RPMI7951 (cell line): ENCODE data around the gene BRD2. TPM values are rescaled to one million over a fixed set of nuclear protein-coding genes. Genes with fewer than 3 reads are reported as not detected.
"Not testable (repeated sequence)": the region's sequence is repeated elsewhere in the genome, so short reads cannot be mapped to it uniquely, and the experiment has no call there.

Experiments
- DNase-seq: peaks from one replicate; pipeline ENCODE4 v3.0.0-alpha.2; 2012; ENCODE audit warnings: low read depth
- total RNA-seq: library from RNA; depleted of rRNA; stranded (reverse); fragments of >200 nt; shearing (Covaris generic); gene quantifications from 2 replicates; pipeline ENCODE4 v1.2.3, GENCODE V29; 2014; rRNA removed

The BRD2 gene
- total RNA-seq = 77.5 and 82.1 TPM in 2 replicates

- DNase-seq = peak; percentile 95
These were observed at the start of gene BRD2 for GRCh38 chr6:32968093-32968866. TSS of gene BRD2 (plus strand) at chr6:32968594. CDS start at chr6:32972899, 4,305 bp downstream.

GRCh38 chr6:32920715-32921114 is 47.7 kb upstream of the BRD2 start:
- DNase-seq = no peak

GRCh38 chr6:32922083-32922482 is 46.3 kb upstream of the BRD2 start:
- DNase-seq = no peak

- no peak for DNase-seq
These were observed 37.2 kb upstream of the BRD2 start for GRCh38 chr6:32931211-32931610.

DNA sequence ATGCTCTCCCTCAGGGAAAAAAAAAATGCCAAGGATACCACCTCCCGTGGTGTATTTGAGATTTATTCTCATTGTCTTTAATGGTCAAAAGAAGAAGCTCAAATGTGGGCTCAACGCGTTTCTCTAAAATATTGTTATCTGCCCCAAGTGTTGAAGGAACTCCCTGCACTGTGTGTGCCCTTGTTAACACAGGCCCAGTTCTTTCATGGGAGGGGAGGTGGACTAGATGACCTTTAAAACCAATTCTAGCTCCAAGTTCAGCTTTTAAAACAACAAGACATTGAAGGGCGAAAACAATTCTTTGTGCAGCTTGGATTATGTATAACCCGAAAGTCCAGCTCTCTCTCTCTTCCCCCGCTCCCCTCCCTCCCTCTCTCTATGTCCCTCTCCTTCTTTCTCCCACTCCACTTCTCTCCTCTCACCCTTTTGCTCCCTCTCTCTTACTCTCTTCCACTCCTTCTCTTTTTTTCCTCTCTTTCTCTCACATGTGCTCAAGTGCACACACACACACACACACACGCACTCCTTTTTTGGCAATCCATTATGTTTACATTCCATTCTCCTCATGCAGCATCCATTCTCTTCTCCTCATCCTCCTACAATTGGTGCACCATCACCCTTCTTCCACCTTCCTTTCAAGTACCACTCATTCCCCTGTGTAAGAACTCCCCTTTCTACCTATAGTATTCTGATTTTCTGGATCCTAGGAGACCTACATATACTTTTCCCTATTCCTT is 36.1 kb upstream of the BRD2 start:
- peak; percentile 23 for DNase-seq

- DNase-seq = peak; percentile 74
These were observed 34.7 kb upstream of the BRD2 start for GRCh38 chr6:32933661-32934085.

DNA sequence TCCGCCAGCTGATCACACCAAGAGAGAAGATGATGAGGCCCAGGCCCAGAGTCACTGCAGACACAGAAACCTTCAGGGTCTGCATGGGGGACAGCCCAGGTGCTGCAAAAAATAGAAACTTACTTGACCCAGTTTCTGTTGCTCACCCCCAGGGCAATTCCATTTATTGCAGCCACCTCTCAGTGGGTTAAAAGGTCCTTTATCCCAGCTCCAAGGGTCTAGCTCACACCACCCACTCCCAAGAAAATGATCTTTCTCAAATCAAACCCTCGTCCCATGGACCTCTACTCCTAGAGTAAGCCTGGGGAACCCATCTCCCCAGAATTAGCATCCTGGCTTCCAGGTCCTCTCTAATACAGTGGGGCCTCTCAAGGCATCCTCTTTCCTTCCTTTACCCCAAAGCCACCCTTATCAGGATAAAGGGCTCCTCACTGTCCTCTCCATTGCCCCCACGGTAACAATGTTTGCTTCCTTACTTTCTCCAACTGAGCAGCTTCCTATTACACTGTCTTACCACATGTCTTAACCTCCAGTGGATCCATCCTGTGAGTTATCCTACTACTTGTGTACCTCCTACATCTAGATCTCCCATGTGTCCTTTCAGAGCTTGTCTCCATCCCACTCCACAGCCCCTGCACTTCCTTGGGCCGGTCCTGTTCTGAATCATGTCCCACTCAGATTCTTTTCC is 32.7 kb upstream of the BRD2 start:
- no peak for DNase-seq

- no peak for DNase-seq
These were observed 31.9 kb upstream of the BRD2 start for GRCh38 chr6:32936239-32937152.

DNA sequence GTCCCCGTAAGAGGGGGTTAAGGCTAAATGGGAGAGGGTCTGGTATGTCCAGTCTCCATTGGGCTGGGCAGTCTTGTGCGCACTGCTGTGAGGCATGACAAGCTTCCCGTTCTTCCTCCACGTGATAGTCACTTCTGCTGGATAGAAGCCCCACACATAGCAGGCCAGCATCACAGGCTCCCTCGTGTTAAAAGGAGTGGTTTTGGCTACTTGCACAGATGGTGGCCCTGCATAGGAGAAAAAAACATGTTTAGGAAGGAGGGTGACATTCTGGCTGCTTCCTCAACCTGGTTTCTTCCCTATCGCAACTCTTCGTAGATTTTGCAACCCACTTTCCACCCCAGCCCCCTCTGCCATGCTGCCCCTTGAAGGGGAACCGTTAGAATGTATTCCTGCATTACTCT is 31.2 kb upstream of the BRD2 start:
- no peak for DNase-seq

- no peak for DNase-seq
These were observed 29.9 kb upstream of the BRD2 start for GRCh38 chr6:32938494-32938893.

GRCh38 chr6:32940656-32941213 is 27.7 kb upstream of the BRD2 start, which contains the start of gene HLA-DMB:
TSS of gene HLA-DMB (minus strand) at chr6:32941028. CDS start at chr6:32940807, 221 bp downstream.
- DNase-seq = peak; percentile 76

DNA sequence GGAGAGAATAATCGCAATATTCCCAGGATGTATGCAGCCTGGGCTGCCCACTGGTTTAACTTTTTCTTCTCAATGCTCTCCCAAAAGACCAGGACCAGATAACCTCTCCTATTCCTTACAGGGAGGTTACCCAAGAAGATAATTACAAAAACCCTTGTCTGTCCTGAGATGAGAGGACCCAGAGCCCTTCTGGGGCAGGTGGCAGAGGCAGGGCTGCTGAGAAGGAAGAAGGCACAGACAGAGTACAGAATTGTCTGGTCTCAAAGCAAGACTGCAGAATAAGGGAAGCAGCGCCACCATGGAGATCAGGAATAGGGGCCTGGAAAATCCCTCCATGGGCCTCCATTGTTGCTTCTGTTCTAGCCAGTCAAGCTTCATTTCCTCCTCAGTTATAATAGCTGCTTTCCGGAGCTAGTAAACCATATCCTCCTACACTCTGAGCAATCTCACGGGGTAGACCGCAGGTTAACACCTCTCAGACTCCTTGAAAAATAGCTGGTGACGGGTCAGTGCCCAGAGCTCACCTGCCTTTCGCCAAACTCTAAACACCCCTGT is 27.1 kb upstream of the BRD2 start:
- DNase-seq = no peak

DNA sequence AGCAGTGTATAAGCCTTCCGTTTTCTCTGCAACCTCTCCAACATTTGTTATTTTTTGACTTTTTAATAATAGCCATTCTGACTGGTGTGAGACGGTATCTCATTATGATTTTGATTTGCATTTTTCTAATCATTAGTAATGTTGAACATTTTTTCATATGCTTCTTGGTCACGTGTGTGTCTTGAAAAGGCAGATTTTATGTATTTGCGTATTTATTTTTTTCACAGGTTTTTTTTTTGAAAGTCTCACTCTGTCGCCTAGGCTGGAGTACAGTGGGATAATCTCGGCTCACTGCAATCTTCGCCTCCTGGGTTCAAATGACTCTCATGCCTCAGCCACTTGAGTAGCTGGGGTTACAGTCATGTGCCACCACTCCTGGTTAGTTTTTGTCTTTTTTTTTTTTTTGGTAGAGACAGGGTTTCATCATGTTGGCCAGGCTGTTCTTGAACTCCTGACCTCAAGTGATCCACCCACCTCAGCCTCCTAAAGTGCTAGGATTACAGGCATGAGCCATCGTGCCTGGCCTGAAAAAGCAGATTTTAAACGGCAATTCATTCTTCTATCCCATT is 25.8 kb upstream of the BRD2 start:
- not testable (repeated sequence) for DNase-seq

DNA sequence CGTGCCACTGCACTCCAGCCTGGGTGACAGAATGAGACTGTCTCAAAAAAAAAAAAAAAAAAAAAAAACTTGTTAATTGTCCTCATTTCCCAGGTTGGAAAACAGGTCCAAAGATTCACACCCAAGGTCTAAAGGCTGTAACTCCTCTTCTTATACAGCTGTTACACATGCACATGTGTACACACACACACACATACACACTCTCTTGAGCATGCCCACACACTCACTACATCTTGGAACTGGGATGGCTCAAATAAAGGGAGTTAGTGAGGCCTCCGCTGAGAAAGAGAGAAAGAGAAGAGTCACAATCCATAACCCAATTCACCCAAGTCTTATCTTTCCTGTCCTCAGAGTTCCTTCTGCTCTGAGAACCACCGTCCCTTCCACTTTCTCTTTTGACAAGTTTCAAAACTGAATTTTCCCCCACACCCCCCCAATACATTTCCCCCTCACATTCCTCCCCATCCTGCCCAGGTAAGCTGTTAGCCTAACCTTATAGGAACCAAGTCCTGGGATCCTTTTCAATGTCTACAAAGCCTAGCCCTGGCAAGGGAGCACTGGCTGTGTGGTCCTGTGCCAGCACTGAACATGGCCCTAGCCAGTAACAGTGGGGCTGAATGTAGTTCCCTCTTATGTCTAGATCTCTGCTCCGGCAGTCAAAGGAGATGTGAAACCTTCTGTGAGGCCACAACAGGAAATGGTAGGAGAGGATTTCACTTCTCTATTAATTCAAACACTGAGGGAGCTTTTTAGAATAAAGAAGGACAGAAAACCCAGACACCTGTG is 24.3 kb upstream of the BRD2 start:
- DNase-seq = no peak

DNA sequence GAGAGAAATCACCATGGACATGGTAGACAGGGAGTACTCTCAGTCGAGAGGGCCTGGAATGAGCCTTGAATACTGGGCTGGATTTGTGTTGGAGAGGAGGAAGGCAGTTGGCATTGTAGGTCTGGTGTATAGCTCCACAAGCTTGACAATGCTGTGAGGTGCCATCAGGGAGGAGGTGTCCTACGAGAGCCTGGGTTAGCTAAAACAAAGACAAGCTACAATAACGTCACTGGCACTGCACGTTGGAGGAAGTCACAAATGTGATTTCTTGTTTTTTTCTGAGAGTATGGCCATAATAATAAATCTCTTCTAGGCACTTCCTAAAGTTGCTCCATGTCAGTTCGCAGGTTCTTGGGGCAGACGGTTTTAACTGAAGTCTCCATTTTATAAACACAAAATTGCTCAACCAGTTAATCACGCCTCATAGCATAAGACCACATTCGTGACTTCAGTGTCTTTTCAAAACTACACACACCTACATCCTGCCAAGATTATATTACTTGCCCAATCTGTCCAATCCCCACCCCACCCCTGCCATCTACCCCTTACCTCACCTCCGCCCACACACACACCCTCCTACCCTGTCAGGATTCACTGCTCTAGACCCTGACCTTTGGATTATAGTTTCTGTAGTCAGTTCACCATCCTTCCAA is 23.2 kb upstream of the BRD2 start:
- no peak for DNase-seq

DNA sequence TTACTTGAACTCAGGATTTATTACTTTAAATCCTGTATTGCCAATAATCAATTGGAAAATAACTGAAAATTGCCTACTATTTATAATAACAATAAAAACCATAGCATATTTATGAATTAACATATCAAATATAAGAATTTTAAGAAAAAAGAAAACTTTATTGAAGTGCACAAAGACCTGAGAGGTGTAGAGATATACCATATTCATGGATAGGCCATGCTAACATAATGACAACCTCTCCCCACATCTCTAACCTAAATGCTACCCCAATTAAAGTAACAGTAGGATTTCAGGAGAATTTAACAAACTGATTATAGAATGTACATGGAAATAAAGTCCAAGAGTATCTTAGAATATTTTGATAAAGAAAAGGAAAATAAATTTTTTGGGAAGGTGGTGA is 22.4 kb upstream of the BRD2 start:
- no peak for DNase-seq

- no peak for DNase-seq
These were observed 21.5 kb upstream of the BRD2 start for GRCh38 chr6:32946893-32947292.

GRCh38 chr6:32947552-32948465 is 20.6 kb upstream of the BRD2 start:
- DNase-seq = peak; percentile 29
